Measurements from ENCODE around the gene TAS2R20. TPM values are rescaled to one million over a fixed set of nuclear protein-coding genes. Genes with fewer than 3 reads are reported as not detected.

The TAS2R20 gene
- total and polyA plus RNA-seq, 2 of the 13 experiments (the other 11 are each of a cell fraction or from before 2014, with no cell fraction given), result 0.54 to 2.9 TPM

DNA sequence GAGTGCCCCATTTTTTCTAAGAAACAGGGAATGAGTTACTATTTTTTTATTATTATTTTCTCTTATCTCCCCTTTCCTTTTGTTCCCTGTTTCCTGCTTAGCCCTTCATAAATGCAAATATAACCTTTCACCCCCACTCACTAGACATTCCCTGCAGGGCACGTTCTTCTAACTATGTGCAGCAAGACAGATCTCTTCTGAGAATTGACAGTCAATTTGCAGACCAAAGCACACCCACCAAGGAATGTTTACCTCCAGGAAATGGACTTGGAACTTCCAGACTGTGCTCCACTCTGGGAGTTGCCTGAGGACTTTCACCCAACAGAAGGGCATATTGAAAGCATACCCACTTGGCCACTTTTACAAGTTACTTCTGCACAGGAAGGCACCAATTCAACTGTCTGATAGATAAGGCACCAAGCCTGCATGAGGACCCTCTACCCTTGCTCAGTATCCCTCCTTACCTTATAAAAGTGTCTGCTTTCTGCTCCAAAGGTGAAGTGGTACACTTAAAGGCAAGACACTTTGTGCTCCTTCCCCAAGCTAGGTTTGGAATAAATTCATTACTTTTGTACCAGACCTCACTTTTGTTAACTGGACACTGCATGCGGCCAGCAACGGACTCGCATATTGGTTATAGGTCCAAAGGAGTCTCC lies 17.8 kb upstream of the TAS2R20 start (continued):
- TF ChIP-seq SNRNP70 (IDR thresholded peaks at IDR 0.05; ENCODE audit: low read depth, low read length) (no peak), JUN (CRISPR knock-in tag; IDR thresholded peaks at IDR 0.05) (no peak), ZFP37 (CRISPR knock-in tag; IDR thresholded peaks at IDR 0.05; ENCODE audit: borderline replicate concordance) (no peak), PCBP1 (IDR thresholded peaks at IDR 0.05; ENCODE audit: borderline replicate concordance, low read depth, low read length) (no peak), HOXA7 (CRISPR knock-in tag; IDR thresholded peaks at IDR 0.05) (no peak)

DNA sequence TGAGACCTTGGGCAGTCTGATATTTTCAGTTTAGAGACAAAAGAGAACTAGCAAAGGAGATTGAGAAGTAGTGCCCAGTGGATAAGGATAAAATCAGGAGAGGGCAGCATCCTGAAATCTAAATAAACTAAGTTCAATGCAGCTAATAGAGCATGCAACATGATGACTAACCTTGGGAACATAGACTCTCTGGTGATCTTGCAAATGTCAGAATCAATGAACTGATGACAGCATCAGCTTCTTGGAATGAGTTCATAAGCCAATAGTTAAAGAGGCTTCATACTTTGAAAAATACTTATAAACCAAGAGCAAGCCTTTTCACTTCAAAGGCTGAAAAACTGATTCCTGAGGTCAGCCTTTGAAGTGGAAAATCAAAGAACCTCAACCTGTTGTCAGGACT lies 16.1 kb upstream of the TAS2R20 start:
- TF ChIP-seq RAD51 (IDR thresholded peaks at IDR 0.05; ENCODE audit: borderline replicate concordance), result no peak
- TF ChIP-seq TCF7 (IDR thresholded peaks at IDR 0.05; ENCODE audit: low read depth), result peak; percentile 62; the same call in 1 of the 2 replicates
- ChIA-PET CTCF (ENCODE audit: low intra/inter-chr PET ratio, low total read pairs) (no interaction called here), POLR2A (no interaction called here)
- FAIRE-seq, result no peak
- no peaks in the 10 kb centered on the region; a peak in 1 of 5 replicates for H3K36me3 ChIP-seq (replicated peaks in 1 of 2; ENCODE audit: control insufficient read depth in 1 of 2, insufficient read depth in 2 of 2, low read length in 2 of 2)
- H3K27ac ChIP-seq (ENCODE audit: extremely low read length, insufficient read depth, low read length), result peak overlapping the region; percentile 68
- no TSS peak for BruUV-seq (replicated peaks)
- H4K20me1 ChIP-seq (ENCODE audit: insufficient read depth, low read length), result no peaks in the 10 kb centered on the region
- no peak for ATAC-seq
- H3K4me1 ChIP-seq (ENCODE audit: insufficient read depth, low read length), result peaks cover 46% of the 10 kb centered on the region
- no peak overlapping the region for H3K9ac ChIP-seq (ENCODE audit: insufficient read depth, low read depth, low read length)
- intact Hi-C loops (cut with micrococcal nuclease; ENCODE audit: unreplicated experiment), result no loop called here
- no peak overlapping the region for H3K4me3 ChIP-seq (replicated peaks in 1 of 3; ENCODE audit: insufficient read depth in 1 of 3, low read depth in 2 of 3, low read length in 3 of 3)
- H2AFZ ChIP-seq (ENCODE audit: low read length), result no peak overlapping the region
- in situ Hi-C loops (cut with HindIII; ENCODE audit: extremely low pct_ligation_motif_present, low pct_unique_long_range_greater_than_20kb), result no loop called here
- no peaks in the 10 kb centered on the region for H3K79me2 ChIP-seq (ENCODE audit: insufficient read depth, low read length)
- H3K9me3 ChIP-seq (ENCODE audit: low read length), result no peaks in the 10 kb centered on the region
- no peak overlapping the region for H3K4me2 ChIP-seq (ENCODE audit: low read depth, low read length)
- H3K27me3 ChIP-seq (ENCODE audit: control insufficient read depth in 1 of 2, insufficient read depth in 2 of 2, low read length in 2 of 2), result no peaks in the 10 kb centered on the region
- DNase-seq (ENCODE audit: low spot score), result no peak

DNA sequence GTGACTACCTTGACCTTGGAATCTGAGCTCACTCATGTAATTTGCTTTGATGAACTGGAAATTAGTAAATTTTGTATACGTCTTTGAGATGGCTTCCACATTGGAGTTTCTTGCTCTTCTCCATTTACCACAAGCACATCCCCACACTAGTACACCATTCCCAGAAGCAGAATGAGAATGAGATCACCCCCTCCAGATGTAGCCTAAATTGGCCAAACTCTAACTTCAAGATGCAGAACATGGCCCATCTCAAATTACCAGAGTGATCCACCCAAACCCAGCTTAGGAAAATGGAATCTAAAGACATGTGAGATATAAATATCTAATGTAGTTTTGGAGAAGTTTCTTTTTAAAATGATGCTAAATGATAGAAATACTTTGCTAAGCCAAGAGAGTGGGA lies 9.5 kb upstream of the TAS2R20 start:
- Histone ChIP-seq H3K36me3 (replicated peaks in 1 of 2; ENCODE audit: control insufficient read depth in 1 of 2, insufficient read depth in 2 of 2, low read length in 2 of 2) (no peaks in the 10 kb centered on the region), H3K27ac (ENCODE audit: extremely low read length, insufficient read depth, low read length) (no peak overlapping the region), H2AFZ (ENCODE audit: low read length) (no peak overlapping the region), H3K9ac (ENCODE audit: insufficient read depth, low read depth, low read length) (no peak overlapping the region), H3K4me3 (replicated peaks in 1 of 3; ENCODE audit: insufficient read depth in 1 of 3, low read depth in 2 of 3, low read length in 3 of 3) (no peak overlapping the region), H3K27me3 (ENCODE audit: control insufficient read depth in 1 of 2, insufficient read depth in 2 of 2, low read length in 2 of 2) (no peaks in the 10 kb centered on the region), H3K9me3 (ENCODE audit: low read length) (no peaks in the 10 kb centered on the region), H3K79me2 (ENCODE audit: insufficient read depth, low read length) (no peaks in the 10 kb centered on the region), H3K4me2 (ENCODE audit: low read depth, low read length) (no peak overlapping the region), H4K20me1 (ENCODE audit: insufficient read depth, low read length) (no peaks in the 10 kb centered on the region), H3K4me1 (ENCODE audit: insufficient read depth, low read length) (peaks cover 6% of the 10 kb centered on the region; the same call in 1 of the 2 replicates)
- in situ Hi-C loops (cut with HindIII; ENCODE audit: extremely low pct_ligation_motif_present, low pct_unique_long_range_greater_than_20kb), result no loop called here
- CTCF ChIA-PET (ENCODE audit: low intra/inter-chr PET ratio, low total read pairs), result no interaction called here
- intact Hi-C loops (cut with micrococcal nuclease; ENCODE audit: unreplicated experiment), result no loop called here
- ATAC-seq (no peak), DNase-seq (ENCODE audit: low spot score) (no peak), FAIRE-seq (no peak)
- 94% methylated on average over 1 of the region's 1 CpG for WGBS (ENCODE audit: low lambda C conversion rate)
- no TSS peak for BruUV-seq (replicated peaks)
- POLR2A ChIA-PET, result no interaction called here
- TF ChIP-seq, protein P1, sequence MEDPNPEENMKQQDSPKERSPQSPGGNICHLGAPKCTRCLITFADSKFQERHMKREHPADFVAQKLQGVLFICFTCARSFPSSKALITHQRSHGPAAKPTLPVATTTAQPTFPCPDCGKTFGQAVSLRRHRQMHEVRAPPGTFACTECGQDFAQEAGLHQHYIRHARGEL (CRISPR knock-in tag; IDR thresholded peaks at IDR 0.05), result no peak
- TF ChIP-seq DNMT3B (CRISPR knock-in tag; conservative IDR thresholded peaks at IDR 0.05) (no peak), ZNF607 (CRISPR knock-in tag; IDR thresholded peaks at IDR 0.05; ENCODE audit: borderline replicate concordance) (no peak), PCBP2 (optimal IDR thresholded peaks at IDR 0.05; ENCODE audit: low read depth, low read length, poor library complexity, severe bottlenecking) (no peak), HOXD1 (CRISPR knock-in tag; IDR thresholded peaks at IDR 0.05) (no peak), MXD4 (CRISPR knock-in tag; IDR thresholded peaks at IDR 0.05) (no peak)
- TF ChIP-seq, protein P2, sequence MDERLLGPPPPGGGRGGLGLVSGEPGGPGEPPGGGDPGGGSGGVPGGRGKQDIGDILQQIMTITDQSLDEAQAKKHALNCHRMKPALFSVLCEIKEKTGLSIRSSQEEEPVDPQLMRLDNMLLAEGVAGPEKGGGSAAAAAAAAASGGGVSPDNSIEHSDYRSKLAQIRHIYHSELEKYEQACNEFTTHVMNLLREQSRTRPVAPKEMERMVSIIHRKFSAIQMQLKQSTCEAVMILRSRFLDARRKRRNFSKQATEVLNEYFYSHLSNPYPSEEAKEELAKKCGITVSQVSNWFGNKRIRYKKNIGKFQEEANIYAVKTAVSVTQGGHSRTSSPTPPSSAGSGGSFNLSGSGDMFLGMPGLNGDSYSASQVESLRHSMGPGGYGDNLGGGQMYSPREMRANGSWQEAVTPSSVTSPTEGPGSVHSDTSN (CRISPR knock-in tag; IDR thresholded peaks at IDR 0.05), result no peak
- TF ChIP-seq, protein P3, sequence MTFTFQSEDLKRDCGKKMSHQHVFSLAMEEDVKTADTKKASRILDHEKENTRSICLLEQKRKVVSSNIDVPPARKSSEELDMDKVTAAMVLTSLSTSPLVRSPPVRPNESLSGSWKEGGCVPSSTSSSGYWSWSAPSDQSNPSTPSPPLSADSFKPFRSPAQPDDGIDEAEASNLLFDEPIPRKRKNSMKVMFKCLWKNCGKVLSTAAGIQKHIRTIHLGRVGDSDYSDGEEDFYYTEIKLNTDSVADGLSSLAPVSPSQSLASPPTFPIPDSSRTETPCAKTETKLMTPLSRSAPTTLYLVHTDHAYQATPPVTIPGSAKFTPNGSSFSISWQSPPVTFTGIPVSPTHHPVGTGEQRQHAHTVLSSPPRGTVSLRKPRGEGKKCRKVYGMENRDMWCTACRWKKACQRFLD (CRISPR knock-in tag; IDR thresholded peaks at IDR 0.05; ENCODE audit: borderline replicate concordance), result no peak

All from HepG2 (cell line).